T-helper 22 cell (primary cell): ENCODE results near the gene VWA5A.
"Not testable (repeated sequence)": the region's sequence is repeated elsewhere in the genome, so short reads cannot be mapped to it uniquely, and the experiment has no call there.

Source experiments
- DNase-seq: peaks from one replicate; pipeline ENCODE4 v3.0.0-alpha.2; 2020; ENCODE audit warnings: low read depth

Gene VWA5A

GRCh38 chr11:124094731-124095130 is 20.5 kb upstream of the VWA5A start:
- no peak for DNase-seq

- DNase-seq = no peak
Measured at GRCh38 chr11:124096364-124096763, 18.9 kb upstream of the VWA5A start.

- DNase-seq = no peak
Measured at GRCh38 chr11:124098141-124098540, 17.1 kb upstream of the VWA5A start.

- no peak for DNase-seq
Measured at GRCh38 chr11:124101737-124102136, 13.5 kb upstream of the VWA5A start.

- DNase-seq = no peak
Measured at GRCh38 chr11:124108156-124108555, 7.1 kb upstream of the VWA5A start.

GRCh38 chr11:124109377-124109776 is 5.9 kb upstream of the VWA5A start:
- DNase-seq = no peak

GRCh38 chr11:124110201-124110600 is 5.0 kb upstream of the VWA5A start:
- no peak for DNase-seq

- DNase-seq = no peak
Measured at GRCh38 chr11:124113890-124114289, 1.4 kb upstream of the VWA5A start.

- no peak for DNase-seq
Measured at GRCh38 chr11:124115782-124116616, 749 bp downstream of the VWA5A start.

- no peak for DNase-seq
Measured at GRCh38 chr11:124119103-124119502, 3.9 kb downstream of the VWA5A start.

GRCh38 chr11:124120891-124121290 is 5.6 kb downstream of the VWA5A start:
- no peak for DNase-seq

- DNase-seq = no peak
Measured at GRCh38 chr11:124122123-124122522, 6.9 kb downstream of the VWA5A start.

GRCh38 chr11:124123622-124124021 is 8.4 kb downstream of the VWA5A start:
- DNase-seq = no peak

GRCh38 chr11:124127134-124127533 is 11.9 kb downstream of the VWA5A start:
- not testable (repeated sequence) for DNase-seq

- DNase-seq = no peak
Measured at GRCh38 chr11:124143034-124143433, 27.8 kb downstream of the VWA5A start.

- no peak for DNase-seq
Measured at GRCh38 chr11:124147951-124148350, 32.7 kb downstream of the VWA5A start.

- no peak for DNase-seq
Measured at GRCh38 chr11:124150684-124151083, 35.4 kb downstream of the VWA5A start.

- DNase-seq = no peak
Measured at GRCh38 chr11:124152770-124153407, 37.6 kb downstream of the VWA5A start.

- no peak for DNase-seq
Measured at GRCh38 chr11:124153821-124154220, 38.6 kb downstream of the VWA5A start.

GRCh38 chr11:124159481-124159880 is 44.2 kb downstream of the VWA5A start:
- DNase-seq = no peak

- DNase-seq = no peak
Measured at GRCh38 chr11:124160986-124161385, 45.7 kb downstream of the VWA5A start.

GRCh38 chr11:124167826-124168231 is 52.6 kb downstream of the VWA5A start:
- DNase-seq = no peak

GRCh38 chr11:124168796-124169195 is 53.5 kb downstream of the VWA5A start:
- DNase-seq = no peak

- not testable (repeated sequence) for DNase-seq
Measured at GRCh38 chr11:124170315-124170714, 55.1 kb downstream of the VWA5A start.
